BE2C (cell line): ENCODE results near the gene CEP83.

Experiments
- DNase-seq: peaks from one replicate; pipeline ENCODE4 v3.0.0-alpha.2; 2020
- H3K27me3 ChIP-seq: fragments of 250-450 bp; sonication (Bioruptor Pico); 2 replicates; pipeline ENCODE4 v1.5.1; 2020; ENCODE audit warnings: mild to moderate bottlenecking
- H3K36me3 ChIP-seq: fragments of 250-450 bp; sonication (Bioruptor Pico); 2 replicates; pipeline ENCODE4 v1.5.1; 2020; ENCODE audit warnings: mild to moderate bottlenecking
- H3K4me1 ChIP-seq: fragments of 250-450 bp; sonication (Bioruptor Pico); 2 replicates; pipeline ENCODE4 v1.5.1; 2020
- H3K4me3 ChIP-seq: 2 replicates; pipeline ENCODE4 v1.5.1; 2011; ENCODE audit warnings: low read depth, low read length
- H3K9me3 ChIP-seq: fragments of 250-450 bp; sonication (Bioruptor Pico); 2 replicates; pipeline ENCODE4 v1.5.1; 2020
- CTCF ChIP-seq: IDR thresholded peaks from 2 replicates; pipeline ENCODE4 v1.5.1; 2012; ENCODE audit warnings: mild to moderate bottlenecking, low read depth, low read length

Gene CEP83

GRCh38 chr12:94353130-94353529 is 106.5 kb downstream of the CEP83 start:
- Histone ChIP-seq H3K36me3 (peaks cover 7% of the 10 kb centered on the region; the same call in 1 of the 2 replicates), H3K9me3 (no peaks in the 10 kb centered on the region; the same call in none of the 2 replicates), H3K27me3 (no peaks in the 10 kb centered on the region), H3K4me3 (no peak overlapping the region), H3K4me1 (no peaks in the 10 kb centered on the region)
- no peak for DNase-seq
- TF ChIP-seq CTCF = no peak

- Histone ChIP-seq H3K4me3 (no peak overlapping the region), H3K9me3 (no peaks in the 10 kb centered on the region), H3K4me1 (no peaks in the 10 kb centered on the region), H3K36me3 (peaks cover under 1% of the 10 kb centered on the region; the same call in 1 of the 2 replicates), H3K27me3 (no peaks in the 10 kb centered on the region)
- no peak for TF ChIP-seq CTCF
- no peak for DNase-seq
These were observed 119.1 kb downstream of the CEP83 start for GRCh38 chr12:94340573-94340972.

GRCh38 chr12:94338006-94338794 is 121.5 kb downstream of the CEP83 start:
- TF ChIP-seq CTCF = no peak
- Histone ChIP-seq H3K4me3 (no peak overlapping the region), H3K27me3 (no peaks in the 10 kb centered on the region), H3K9me3 (no peaks in the 10 kb centered on the region), H3K36me3 (no peaks in the 10 kb centered on the region), H3K4me1 (no peaks in the 10 kb centered on the region)
- DNase-seq = no peak

- DNase-seq = no peak
- no peaks in the 10 kb centered on the region for H3K4me1 ChIP-seq
These were observed 123.3 kb downstream of the CEP83 start for GRCh38 chr12:94336211-94336925.

GRCh38 chr12:94333396-94333795 is 126.3 kb downstream of the CEP83 start:
- no peak for TF ChIP-seq CTCF
- Histone ChIP-seq H3K27me3 (no peaks in the 10 kb centered on the region), H3K4me3 (no peak overlapping the region), H3K9me3 (no peaks in the 10 kb centered on the region), H3K4me1 (no peaks in the 10 kb centered on the region), H3K36me3 (no peaks in the 10 kb centered on the region)
- DNase-seq = no peak

More at GRCh38 chr12:94336211-94336925, 123.3 kb downstream of the CEP83 start:
- Histone ChIP-seq H3K36me3 (no peaks in the 10 kb centered on the region), H3K9me3 (no peaks in the 10 kb centered on the region), H3K4me3 (no peak overlapping the region), H3K27me3 (no peaks in the 10 kb centered on the region)
- TF ChIP-seq CTCF = no peak

- TF ChIP-seq CTCF = no peak
- H3K9me3 ChIP-seq = no peaks in the 10 kb centered on the region
- no peaks in the 10 kb centered on the region for H3K4me1 ChIP-seq
- H3K27me3 ChIP-seq = no peaks in the 10 kb centered on the region
- DNase-seq = no peak
- H3K36me3 ChIP-seq = peaks cover 13% of the 10 kb centered on the region
- no peak overlapping the region for H3K4me3 ChIP-seq
These were observed 130.3 kb downstream of the CEP83 start for GRCh38 chr12:94329366-94329765.
